DMS 273 (cell line): ENCODE data around the gene EMSY.

ENCODE experiments used
- DNase-seq: peaks from one replicate; lab custom pipeline; 2025; ENCODE audit not compliant: unreplicated experiment; lab: John Stamatoyannopoulos, UW

The EMSY gene

DNA sequence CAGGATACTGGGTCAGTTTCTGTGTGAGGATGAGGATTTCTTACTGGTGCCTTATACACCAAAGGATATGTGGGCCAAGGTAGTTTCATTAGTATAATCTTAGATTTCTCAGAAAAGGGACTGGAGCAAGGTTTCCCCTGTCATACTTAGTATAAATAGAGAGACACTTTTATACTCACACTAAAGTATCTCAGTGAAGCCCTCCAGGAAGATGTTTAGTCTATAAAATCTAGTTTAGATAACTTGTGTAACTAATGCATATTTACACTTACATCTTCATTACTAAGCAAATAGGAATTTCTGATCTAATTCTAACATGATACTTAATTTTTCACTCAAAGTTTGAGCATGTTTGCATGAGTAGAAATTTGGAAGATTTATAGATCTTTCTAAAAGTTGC lies 11.1 kb downstream of the EMSY start:
- DNase-seq, result no peak

DNA sequence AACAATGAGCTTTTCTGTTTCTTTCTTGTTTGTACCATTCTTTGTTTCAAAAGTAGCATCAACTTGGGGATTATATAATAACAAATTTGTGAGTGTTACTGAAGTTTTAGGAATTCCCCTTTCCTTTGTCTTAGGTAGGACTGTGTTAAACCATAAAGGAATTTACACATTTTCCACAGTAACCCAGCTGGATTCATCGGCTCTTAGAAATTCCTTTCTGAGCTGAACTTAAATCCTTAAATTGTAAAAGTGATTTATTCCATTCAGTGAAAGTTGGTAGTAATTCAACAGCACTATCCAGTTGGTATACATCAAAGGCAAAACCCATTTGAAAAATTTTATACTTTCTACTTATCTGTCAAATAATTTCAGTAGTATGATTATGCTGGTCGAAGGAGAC lies 11.8 kb downstream of the EMSY start:
- DNase-seq, result no peak

DNA sequence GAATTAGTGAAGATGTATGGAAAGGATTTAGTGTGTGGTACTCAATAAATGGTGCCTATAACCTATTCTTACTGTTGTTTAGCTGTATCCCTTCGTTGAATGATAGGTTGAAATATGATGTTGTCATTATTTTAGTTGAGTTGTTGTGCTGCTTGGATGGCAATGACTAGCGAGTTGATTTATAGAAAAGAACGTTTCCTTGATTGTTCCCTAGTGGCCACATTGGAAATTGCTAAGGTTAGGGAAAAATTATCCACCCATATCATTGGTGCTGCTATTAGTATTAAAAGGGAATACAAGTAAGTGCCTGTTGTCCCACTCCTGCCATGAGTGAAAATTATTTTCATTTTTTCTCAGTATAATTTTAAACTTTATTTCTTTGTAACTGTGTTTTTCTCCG lies 14.5 kb downstream of the EMSY start:
- DNase-seq, result peak; percentile 18

DNA sequence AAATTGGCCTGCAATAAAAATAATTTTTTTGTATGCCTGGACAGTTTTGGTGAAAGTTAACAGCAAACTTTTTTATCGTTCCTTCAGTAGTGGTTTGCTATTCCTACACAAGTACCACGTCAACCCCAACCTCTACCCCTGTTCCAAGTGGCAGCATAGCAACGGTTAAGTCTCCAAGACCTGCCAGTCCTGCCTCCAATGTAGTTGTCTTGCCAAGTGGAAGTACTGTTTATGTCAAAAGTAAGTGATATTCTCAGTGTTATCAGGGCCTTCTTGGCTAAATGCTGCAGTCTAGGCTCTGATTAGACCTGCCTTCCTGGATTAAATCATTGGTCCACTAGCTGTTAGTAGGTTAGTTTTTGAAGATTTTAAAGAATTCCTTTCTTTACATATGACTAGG lies 15.0 kb downstream of the EMSY start:
- no peak for DNase-seq

DNA sequence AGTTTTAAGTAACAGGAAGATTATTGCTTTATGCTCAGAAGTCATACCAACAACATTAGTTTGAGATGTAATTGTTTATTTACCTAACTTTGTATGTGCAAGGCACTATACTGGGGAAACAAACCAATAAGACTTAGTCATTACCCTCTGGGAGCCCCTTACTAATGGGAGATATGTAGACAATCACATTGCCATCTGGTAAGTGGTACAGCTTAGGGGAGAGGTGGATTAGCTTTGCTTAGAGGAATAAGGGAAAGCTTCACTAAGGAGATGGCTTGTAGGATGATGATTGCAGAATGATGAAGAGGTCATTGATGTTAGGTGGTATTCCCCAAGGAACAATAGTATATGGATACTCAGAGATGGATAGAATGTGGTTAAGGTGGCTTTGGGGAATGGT lies 17.5 kb downstream of the EMSY start:
- DNase-seq, result no peak

DNA sequence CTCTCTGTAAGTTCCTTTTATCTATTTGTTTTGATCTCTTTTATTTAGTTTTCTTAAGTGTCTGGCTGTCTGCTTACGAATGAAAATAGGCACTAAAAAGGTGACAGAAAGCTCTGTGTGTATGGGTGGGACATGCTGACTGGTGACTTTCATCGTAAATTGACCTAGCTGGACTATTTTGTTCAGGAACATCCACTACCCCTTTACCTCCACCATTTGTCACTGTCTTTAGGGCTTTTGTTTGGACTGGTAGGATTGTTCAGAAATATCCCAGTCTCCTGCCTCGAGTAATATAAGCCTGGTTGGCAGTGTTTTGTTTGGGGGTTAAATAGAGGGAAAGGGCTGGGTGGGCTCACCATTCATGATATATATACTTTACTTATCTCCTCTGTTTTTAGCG lies 20.9 kb downstream of the EMSY start:
- no peak for DNase-seq

DNA sequence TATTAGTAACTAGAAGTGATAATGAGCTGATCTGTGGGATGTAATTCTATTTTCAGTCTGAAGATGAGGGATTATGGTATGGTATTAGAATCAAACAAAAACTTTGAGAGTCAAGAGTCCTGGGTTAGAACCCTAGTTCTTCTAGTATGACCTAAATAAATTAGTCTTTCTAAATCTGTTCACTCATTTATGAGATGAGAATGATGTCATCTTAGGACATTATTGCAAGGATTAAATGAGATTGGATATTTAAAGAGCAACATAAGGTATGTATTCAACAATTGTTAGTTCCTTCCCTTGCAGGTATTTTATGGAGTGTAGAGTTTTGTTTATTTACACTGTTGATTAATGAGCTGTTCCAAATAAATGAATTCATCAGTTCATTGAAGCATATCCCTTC lies 21.8 kb downstream of the EMSY start:
- DNase-seq, result no peak

DNA sequence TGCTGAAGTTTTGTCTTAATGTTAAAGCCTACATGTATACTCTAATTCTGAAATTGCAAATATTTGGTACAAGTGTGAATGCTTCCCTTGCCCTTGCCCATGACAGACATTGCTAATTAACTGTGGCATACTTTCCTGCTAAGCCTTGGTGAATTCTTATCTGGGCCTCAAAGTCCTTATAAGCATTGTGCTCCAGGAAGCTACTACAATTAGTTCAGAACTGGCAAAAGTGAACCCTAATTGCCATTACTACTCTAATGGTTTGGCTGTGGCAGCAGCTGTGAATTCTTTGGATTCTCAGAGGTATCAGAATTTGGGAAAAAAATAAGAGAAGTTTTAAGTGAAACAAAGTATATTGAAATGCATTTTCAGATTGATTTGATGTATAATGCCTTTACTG lies 24.3 kb downstream of the EMSY start:
- DNase-seq, result no peak

DNA sequence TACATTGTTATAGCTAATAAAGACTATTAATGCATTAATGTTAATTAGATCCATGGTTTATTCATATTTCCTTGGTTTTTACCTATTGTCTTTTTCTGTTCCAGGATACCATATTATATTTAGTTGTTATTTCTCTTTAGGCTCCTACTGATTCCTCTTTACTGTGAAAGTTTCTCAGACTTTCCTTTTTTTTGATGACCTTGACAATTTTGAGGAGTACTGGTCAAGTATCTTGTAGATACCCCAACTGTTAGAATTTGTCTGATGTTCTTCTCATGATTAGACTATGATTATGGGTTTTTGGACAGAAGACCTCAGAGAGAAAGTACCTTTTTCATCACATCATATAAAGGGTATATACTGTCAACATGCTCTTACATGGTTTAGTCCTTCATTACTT lies 26.6 kb downstream of the EMSY start:
- no peak for DNase-seq

DNA sequence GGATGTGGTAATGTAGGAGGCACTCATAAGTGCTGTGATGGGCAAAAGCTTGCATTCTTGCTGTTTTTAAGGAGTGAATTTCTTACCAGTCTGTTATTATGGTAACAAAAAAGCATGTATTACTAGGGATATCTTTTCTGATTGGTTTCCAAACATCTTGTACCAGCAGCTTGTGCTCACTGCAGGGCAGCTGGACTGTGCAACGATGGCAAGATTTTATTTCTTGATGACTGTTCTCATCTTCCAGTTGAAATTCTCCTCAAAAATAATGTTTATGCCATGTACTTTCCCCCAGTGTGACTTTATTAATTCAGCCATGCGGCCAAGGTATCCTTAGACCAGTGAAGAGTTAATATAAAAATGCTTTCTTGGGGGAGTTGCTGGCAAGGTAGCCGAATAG lies 35.4 kb downstream of the EMSY start:
- DNase-seq, result no peak

DNA sequence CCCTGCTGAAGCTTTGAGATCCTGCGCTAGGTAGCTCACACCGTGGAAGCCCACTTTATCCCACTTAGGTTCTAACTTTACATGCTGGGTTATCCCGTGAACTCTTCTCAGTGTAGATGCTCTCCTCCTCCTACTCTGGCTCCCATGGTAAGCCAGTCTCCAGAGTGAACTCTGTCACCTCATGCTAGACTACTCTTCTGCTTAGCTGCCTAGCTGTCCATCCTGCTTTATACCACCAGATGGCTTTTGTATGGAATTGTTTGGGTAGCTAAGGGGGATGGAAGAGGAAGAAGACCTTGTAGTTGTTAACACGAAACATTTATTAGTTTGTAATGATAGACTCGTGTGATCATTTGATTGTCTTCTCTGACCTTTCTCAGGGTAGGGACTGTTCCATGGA lies 46.8 kb downstream of the EMSY start:
- no peak for DNase-seq

DNA sequence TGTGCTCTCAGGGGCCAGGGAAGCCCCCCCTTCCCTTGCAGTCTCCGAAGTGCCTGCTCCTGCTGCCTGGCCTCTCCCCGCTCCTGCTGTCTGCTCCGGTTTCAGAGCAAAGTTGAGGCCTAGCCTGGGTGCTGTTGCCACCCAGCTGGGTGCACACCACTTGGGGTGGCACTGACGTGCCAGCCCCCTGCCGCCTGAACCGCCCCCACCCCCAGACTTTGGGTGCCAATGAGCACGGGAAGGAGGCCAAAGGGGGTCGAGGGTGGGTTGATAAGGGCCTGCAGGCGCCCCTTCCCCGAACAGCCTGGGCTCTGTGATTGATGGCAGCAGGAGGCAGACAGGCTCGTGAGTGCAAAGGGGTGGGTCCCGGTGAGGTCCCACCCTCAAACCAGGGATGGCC lies 48.2 kb downstream of the EMSY start:
- no peak for DNase-seq

DNA sequence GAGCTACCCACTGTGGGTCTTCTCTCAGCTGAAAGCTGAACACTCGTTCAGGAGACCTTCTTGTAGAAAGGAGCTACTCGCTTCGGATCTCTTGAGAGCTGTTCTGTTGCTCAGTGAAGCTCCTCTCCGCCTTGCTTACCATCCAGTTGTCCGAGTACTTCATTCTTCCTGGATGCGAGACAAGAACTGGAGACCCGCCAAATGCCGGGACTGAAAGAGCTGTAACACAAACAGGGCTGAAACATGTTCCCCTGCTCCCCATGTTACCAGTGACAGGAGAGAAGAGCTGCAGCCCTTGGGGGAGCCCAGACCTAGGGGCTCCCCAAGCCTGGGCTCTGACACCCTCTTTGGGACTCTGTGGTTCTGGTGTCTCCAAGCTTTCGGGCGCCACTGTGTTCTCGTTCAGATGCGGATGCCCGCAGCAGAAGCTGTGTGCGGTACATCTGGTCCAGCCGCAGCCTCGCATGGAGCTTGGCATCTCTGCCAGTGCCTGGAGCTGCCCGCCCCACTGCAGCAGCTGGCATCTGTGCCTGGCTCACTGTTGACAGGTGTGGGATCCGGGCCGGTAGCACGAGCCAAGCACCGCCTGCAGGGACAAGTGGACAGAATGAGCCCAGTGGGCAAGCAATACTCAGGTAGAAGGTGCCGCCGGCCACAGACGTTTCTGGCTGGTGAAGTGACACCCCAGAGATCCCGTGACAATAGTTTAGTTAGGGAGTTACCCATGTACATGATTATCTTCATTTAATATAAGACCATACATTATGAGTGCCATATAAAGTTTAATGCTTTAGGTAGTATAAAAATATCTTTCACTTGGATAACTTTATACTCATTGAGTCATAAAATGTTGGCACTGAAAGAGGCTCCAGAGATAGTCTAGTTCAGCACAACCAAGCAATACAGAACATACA lies 49.1 kb downstream of the EMSY start:
- DNase-seq, result peak; percentile 4

DNA sequence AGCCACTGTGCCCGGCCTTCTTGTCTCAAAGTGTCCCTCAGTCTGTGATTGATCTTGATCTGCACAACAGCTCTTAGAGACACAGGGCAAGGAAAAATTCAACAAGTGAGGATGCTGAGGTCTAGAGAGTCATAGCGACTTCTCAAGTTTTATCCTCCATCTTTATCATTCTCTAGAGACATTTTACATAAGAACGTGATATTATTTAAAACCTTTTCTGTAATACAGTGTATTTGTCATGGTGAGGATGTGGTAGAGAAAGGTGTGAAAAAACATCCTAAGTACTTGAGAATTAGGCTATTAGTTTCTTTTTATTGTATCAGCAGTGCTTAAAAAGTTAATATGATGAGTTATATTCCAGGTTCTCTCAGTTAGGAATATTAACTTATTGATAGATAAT lies 50.2 kb downstream of the EMSY start:
- DNase-seq, result no peak

DNA sequence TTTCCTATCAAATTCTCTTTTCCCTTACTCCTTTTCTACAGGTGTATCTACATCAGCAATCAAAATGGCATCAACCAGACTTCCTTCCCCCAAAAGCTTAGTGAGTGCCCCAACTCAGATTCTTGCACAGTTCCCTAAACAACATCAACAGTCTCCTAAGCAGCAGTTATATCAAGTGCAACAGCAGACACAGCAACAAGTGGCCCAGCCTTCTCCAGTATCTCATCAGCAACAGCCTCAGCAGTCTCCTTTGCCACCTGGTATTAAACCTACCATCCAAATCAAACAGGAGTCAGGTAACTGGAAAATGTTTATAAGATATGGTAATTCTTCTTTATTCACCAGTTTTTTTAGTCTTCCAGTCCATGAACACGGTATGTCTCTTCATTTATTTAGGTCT lies 51.4 kb downstream of the EMSY start:
- no peak for DNase-seq

DNA sequence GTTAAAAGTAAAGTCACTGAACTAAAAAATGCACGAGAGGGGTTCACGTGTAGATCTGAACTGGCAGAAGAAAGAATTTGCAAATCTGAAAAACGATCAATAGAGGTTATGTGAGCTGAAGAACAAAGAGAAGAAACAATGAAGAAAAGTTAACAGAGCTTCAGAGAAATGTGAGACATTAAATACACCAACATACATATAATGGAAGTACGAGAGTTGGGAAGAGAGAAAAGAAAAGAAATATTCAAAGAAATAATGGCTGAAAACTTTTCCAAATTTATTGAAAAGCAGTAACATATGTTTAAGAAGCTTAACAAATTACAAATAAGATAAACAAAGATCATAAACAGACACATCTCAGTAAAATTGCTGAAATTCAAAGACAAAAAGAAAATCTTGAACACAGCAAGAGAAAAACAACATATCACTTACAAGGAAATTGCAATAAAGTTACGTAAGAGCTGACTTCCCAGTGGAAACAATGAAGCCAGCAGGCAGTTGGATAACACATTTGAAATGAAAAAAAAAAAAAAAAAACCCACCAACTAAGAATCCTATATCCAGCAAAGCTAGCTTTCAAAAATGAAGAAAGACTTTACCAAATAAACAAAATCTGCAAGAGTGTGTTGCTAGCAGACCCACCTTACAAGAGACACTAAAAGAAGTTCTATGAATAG lies 56.8 kb downstream of the EMSY start:
- no peak for DNase-seq

DNA sequence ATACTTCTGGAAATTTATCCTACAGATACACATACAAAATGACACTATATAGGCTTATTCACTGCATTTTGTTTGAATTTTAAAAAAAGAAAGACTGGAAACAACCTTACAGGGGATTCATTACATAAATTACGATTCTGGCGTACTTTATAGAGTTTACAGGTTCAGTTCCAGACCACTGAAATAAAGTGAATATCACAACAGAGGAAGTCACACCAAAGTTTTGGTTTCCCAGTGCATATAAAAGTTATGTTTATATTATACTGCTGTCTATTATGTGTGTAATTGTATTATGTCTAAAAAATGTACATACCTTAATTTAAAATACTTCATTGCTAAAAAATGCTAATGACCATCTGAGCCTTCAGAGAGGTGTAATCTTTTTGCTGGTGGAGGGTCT lies 62.0 kb downstream of the EMSY start:
- no peak for DNase-seq

DNA sequence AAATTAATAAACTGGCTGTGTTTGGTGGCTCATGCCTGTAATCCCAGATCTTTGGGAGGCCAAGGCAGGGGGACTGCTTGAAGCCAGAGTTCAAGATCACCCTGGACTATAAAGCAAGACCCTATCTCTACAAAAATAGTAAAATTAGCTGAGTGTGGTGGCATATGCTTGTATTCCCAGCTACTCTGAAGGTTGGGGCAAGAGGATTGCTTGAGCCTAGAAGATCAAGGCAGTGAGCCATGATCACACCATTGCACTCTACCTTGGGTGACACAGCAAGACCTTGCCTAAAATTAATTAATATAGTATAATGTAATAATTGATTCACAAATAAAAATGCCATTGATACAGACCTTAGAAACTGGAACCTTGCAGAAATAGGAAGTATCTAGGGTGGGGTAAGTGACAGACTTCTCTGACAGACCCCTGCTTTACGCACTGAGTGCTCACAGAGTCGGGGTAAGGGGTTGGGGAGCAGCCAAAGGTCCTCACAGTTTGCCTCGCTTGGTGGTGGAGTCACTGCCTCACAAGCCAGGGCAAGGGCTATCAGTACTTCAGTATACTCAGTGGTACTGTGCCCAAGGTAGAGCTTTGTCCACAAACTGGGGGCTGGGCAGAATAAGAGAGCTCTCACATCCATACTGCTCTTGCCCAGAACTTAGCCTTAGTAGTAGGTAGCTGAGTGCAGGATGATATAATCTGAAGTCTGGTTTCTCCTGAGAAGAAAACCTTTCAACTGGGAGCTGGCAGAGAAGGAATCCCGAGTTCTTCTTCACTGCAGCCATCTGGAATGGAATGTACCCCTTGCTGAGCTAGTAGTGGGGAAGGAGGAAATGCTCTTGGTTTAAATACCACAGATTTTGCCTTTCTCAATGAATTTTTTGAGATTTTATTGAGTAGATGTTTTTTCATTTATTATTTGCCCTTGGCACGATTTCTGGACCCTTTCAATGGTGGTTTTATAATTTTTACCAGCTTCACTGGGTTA lies 65.5 kb downstream of the EMSY start:
- no peak for DNase-seq

DNA sequence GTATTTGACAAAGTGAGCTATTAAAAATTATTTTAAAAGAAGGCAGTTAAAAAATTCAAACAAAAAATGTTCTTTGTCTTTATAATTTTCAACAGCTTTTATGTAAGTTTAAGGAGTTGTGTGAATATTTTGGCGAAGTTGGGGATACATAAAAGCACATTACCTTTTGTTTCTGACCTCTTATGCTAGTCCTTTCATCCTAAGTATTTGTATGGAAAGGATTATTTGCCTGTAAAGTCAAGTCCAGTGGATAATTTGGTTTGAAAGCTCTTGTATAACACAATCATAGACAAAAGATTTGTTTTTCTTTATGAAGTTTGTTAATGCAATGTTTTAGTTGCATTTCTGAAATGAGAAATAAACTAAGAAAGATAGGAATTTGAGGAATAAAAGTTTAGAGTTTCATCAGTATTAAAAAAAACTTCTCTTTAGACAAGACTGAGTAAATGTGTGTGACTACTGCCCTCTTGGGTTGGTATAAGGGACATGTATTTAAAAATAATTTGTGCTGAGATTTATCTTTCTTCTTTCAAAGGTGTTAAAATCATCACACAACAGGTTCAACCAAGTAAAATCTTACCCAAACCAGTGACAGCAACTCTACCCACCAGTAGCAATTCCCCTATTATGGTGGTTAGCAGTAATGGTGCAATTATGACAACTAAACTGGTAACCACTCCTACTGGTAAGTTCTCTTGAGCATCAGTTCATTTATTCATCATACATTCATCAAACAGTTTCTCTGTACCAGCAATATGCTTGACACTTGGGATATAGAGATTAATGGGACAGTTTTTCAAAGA lies 68.2 kb downstream of the EMSY start:
- peak; percentile 6 for DNase-seq

DNA sequence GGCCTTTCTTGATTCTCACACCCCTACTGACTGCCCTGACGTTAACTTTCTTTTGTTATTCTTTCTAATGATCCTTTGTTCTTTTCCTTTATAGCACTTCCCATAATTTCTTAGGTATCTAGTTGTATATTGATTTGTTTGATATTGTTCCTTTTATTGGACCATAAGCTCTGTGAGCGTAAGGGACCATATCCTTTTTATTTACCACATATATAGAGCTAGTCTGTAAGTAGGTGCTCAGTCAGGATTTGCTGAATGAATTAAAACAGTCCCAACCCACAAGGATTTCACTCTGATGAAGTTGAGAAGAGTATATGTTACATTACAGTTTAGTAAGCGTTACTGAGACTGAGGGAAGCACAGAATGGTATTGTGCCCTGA lies 68.8 kb downstream of the EMSY start:
- DNase-seq, result no peak

DNA sequence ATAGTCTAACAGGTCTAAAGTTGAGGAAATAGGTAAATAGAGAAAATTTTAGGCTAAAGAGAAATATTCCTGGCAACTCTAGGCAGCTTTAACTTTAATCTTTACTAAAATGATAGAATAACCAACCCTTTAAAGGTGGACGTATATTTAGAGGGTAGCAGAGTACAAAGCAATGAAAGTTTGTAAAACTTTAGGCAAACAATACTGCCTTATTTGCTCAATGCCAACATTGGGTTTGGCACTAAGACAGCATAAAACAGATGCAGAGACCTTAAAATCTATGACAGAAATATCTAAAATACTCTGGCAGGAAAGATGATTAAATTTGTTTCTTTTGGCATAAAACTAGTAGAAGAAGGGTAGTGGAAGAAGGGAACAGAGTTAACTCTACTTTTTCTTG lies 70.7 kb downstream of the EMSY start:
- DNase-seq, result no peak
